ENCODE results near the gene LGMN.

DNA sequence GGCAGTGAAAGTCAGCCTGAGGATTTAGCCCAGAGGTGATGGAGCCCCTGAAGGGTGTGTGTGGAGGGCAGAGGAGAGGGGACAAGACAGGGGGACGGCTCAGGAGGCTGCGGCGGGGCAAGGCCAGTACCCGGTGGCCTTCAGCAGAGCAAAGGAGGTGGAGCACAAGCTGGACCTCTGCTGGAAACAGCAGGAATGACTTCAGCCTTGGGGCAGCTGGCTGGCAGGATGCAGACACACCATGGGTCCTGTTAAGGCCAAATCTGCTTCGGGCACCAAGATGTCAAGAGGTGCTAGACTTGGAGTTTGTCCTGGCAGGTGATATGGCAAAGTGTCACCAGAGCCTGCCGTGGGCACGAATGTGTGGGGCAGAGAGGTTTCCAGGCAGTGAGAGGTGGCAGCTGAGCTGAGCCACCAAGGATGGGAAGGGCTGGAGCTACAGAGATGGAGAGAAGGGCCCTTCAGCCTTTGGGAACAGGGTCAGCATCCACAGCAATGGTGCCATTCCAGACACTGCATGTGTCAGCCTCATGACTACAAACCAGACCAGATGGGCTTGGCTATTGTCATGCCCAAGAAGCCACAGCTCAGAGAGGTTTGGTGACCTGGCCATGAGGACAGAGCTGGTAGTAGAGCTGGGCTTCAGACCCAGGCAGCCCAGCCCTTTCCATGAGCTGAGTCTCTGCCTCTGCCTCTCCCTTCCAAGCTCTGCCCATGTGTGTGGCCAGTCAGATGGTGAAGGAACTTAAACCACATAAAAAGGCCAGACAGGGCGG, 91.9 kb downstream of the LGMN start:
- TF ChIP-seq CTCF (conservative IDR thresholded peaks at IDR 0.05 in 1 of 2, IDR thresholded peaks at IDR 0.05 in 1 of 2; ENCODE audit: low read depth in 1 of 2, low read length in 2 of 2) (peak in 1 of 2 donors; percentile 13), EZH2 (IDR thresholded peaks at IDR 0.05; ENCODE audit: low read length, missing control alignments) (no peak)
